DND-41 (cell line): ENCODE results near the gene PFAS.
"Not testable (repeated sequence)": the region's sequence is repeated elsewhere in the genome, so short reads cannot be mapped to it uniquely, and the experiment has no call there.

Source experiments
- ATAC-seq: fragments of 200-7000 bp; cut with Tn5 transposase; 3 replicates; pipeline ENCODE4 v1.9.1; 2021; ENCODE audit warnings: low read depth; ENCODE audit not compliant: insufficient read depth
- DNase-seq: peaks from one replicate; pipeline ENCODE4 v3.0.0-alpha.2; 2020
- H2AFZ ChIP-seq: 2 replicates; pipeline ENCODE4 v1.6.0; 2012; ENCODE audit warnings: low read depth, low read length
- H3K27ac ChIP-seq: 2 replicates; pipeline ENCODE4 v1.5.1; 2012; ENCODE audit warnings: low read length, inconsistent platforms
- H3K27me3 ChIP-seq: fragments of 200-600 bp; sonication (generic); 2 replicates; pipeline ENCODE4 v1.6.0; 2012; ENCODE audit warnings: low read length, mild to moderate bottlenecking, inconsistent platforms; ENCODE audit not compliant: insufficient read depth, poor library complexity
- H3K36me3 ChIP-seq: 2 replicates; pipeline ENCODE4 v1.5.1; 2012; ENCODE audit warnings: low read length, inconsistent platforms; ENCODE audit not compliant: insufficient read depth
- H3K4me1 ChIP-seq: 2 replicates; pipeline ENCODE4 v1.5.1; 2012; ENCODE audit warnings: mild to moderate bottlenecking, low read length; ENCODE audit not compliant: insufficient read depth
- H3K4me2 ChIP-seq: 2 replicates; pipeline ENCODE4 v1.6.0; 2012; ENCODE audit warnings: mild to moderate bottlenecking, moderate library complexity, low read length, inconsistent platforms; ENCODE audit not compliant: insufficient read depth
- H3K4me3 ChIP-seq, 2 experiments: fragments of 200-600 bp in 1 of 2; shearing (Covaris generic) in 1 of 2; 2 replicates each; pipeline ENCODE4 v1.5.1; 2012 to 2016; ENCODE audit warnings: inconsistent platforms in 2 of 2, low read length in 2 of 2, mild to moderate bottlenecking in 2 of 2, low read depth in 1 of 2, moderate library complexity in 1 of 2
- H3K79me2 ChIP-seq: 2 replicates; pipeline ENCODE4 v1.6.0; 2012; ENCODE audit warnings: low read length, inconsistent platforms; ENCODE audit not compliant: insufficient read depth
- H3K9ac ChIP-seq: 2 replicates; pipeline ENCODE4 v1.6.0; 2012; ENCODE audit warnings: low read depth, mild to moderate bottlenecking, inconsistent platforms, low read length, moderate library complexity
- H3K9me3 ChIP-seq: 2 replicates; pipeline ENCODE4 v1.5.1; 2012; ENCODE audit warnings: low read length, moderate library complexity, mild to moderate bottlenecking, inconsistent platforms; ENCODE audit not compliant: insufficient read depth, severe bottlenecking
- H4K20me1 ChIP-seq: 2 replicates; pipeline ENCODE4 v1.6.0; 2012; ENCODE audit warnings: low read length; ENCODE audit not compliant: insufficient read depth
- EZH2 ChIP-seq: IDR thresholded peaks from 3 replicates; pipeline ENCODE4 v1.6.1; 2012; ENCODE audit warnings: borderline replicate concordance, low read depth, mild to moderate bottlenecking, moderate library complexity, low read length, inconsistent platforms; ENCODE audit not compliant: severe bottlenecking
- TF ChIP-seq, protein P1 (sequence below): IDR thresholded peaks from 2 replicates; pipeline ENCODE4 v1.5.1; 2012; ENCODE audit warnings: borderline replicate concordance, low read length, moderate library complexity, mild to moderate bottlenecking; ENCODE audit not compliant: poor library complexity, severe bottlenecking; ENCODE audit errors: extremely low read depth

Gene PFAS

DNA sequence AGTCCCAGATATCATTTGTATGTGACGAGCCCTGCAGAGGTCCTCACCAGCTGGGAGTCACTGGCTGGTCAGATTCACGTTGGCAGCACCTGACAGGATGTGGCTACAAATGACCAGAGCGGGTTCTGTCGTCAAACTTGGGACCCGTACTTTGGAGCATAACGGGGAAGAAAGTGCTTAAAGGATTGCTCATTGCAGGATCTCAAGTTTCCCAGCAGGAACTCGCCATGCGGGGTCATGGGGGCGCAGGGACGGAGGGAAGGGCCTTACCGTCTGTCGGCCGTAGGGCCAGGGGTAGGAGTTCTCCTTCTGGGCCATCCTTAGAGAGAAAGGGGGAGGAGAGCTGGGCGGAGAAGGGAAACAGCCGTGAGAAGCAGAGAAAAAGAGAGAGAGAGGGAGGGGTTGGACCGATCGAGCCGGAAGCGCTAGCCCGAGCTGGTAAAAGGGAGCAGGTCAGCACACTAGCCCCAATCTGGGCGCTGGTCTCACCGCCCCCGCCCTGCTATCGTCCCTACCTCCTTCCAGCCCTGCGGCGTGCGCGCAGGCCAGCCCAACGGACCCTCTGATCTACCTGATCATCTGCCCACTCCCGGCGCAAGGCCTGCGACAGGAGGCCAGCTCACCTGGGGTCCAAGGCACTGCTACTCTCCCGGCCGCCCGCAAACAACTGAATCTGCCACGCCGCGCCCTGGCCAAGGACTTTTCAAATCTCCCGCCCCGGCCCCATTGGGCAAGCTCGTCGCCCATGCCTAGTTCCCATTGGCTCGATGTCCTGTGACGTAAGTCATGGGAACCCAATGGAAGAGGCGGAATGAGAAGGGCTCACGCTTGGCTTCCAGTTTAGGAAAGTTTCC, 39.0 kb upstream of the PFAS start, which contains the start of gene AURKB:
Gene AURKB, minus strand, starts transcription at position 669 of the 854 bp plus-strand sequence. Its CDS starts 351 bp downstream, at position 318.
- TF ChIP-seq EZH2: no peak
- TF ChIP-seq, protein P1, sequence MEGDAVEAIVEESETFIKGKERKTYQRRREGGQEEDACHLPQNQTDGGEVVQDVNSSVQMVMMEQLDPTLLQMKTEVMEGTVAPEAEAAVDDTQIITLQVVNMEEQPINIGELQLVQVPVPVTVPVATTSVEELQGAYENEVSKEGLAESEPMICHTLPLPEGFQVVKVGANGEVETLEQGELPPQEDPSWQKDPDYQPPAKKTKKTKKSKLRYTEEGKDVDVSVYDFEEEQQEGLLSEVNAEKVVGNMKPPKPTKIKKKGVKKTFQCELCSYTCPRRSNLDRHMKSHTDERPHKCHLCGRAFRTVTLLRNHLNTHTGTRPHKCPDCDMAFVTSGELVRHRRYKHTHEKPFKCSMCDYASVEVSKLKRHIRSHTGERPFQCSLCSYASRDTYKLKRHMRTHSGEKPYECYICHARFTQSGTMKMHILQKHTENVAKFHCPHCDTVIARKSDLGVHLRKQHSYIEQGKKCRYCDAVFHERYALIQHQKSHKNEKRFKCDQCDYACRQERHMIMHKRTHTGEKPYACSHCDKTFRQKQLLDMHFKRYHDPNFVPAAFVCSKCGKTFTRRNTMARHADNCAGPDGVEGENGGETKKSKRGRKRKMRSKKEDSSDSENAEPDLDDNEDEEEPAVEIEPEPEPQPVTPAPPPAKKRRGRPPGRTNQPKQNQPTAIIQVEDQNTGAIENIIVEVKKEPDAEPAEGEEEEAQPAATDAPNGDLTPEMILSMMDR: no peak
- peak; percentile 93 for DNase-seq
- peak within 1 kb of the TSS; percentile 99 for H3K9ac ChIP-seq
- peak; percentile 96 for ATAC-seq
- H3K27me3 ChIP-seq: no peaks in the 10 kb centered on the region
- H2AFZ ChIP-seq: peak within 1 kb of the TSS; percentile 55
- H3K9me3 ChIP-seq: no peaks in the 10 kb centered on the region
- H3K79me2 ChIP-seq: peaks cover 46% of the 10 kb centered on the region
- peaks cover 37% of the 10 kb centered on the region for H3K4me1 ChIP-seq
- peak within 1 kb of the TSS; percentile 84 for H3K4me2 ChIP-seq
- H3K27ac ChIP-seq: peak within 1 kb of the TSS; percentile 98
- H4K20me1 ChIP-seq: peaks cover 26% of the 10 kb centered on the region
- H3K36me3 ChIP-seq: peaks cover 46% of the 10 kb centered on the region
- H3K4me3 ChIP-seq: peak within 1 kb of the TSS; percentile 87 to 94

DNA sequence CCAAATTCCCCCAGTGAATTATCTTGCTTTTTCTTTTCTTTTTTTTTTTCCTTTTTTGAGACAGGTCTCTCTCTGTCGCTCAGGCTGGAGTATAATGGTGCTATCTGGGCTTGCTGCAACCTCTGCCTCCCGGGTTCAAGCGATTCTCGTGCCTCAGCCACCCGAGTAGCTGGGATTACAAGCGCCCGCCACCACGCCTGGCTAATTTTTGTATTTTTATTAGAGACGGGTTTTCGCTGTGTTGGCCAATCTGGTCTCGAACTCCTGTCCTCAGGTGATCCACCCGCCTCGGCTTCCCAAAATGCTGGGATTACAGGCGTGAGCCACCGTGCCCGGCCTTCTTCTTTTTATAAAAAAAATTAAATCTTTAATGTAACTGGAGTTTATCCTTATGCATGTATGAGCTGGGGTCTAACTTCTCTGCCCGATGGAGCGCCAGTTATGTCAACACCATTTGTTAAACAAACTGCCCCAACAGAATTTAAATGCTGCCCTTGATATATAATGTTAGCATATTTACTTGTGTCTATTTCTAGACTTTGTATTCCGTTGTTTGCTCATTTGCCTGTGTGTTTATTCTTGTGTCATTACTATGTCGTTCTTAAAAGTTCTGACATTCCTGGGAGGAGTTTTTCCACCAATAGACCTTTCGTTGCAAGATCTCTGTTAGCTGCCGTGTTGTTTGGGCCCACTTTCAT, 38.2 kb upstream of the PFAS start:
- no peaks in the 10 kb centered on the region for H3K9me3 ChIP-seq
- DNase-seq (no peak), ATAC-seq (peak; percentile 15; the same call in 1 of the 3 replicates)
- H3K4me2 ChIP-seq: peak overlapping the region; percentile 84
- TF ChIP-seq, protein P1: no peak
- TF ChIP-seq EZH2: no peak
- peak overlapping the region; percentile 55 for H2AFZ ChIP-seq
- peak overlapping the region; percentile 98 for H3K27ac ChIP-seq
- H3K9ac ChIP-seq: peak overlapping the region; percentile 99
- H3K27me3 ChIP-seq: no peaks in the 10 kb centered on the region
- H3K4me3 ChIP-seq: peak overlapping the region; percentile 87 to 94; a peak in 3 of 4 replicates
- peaks cover 46% of the 10 kb centered on the region for H3K79me2 ChIP-seq
- peaks cover 37% of the 10 kb centered on the region for H3K4me1 ChIP-seq
- peaks cover 38% of the 10 kb centered on the region for H3K36me3 ChIP-seq
- peaks cover 25% of the 10 kb centered on the region for H4K20me1 ChIP-seq

DNA sequence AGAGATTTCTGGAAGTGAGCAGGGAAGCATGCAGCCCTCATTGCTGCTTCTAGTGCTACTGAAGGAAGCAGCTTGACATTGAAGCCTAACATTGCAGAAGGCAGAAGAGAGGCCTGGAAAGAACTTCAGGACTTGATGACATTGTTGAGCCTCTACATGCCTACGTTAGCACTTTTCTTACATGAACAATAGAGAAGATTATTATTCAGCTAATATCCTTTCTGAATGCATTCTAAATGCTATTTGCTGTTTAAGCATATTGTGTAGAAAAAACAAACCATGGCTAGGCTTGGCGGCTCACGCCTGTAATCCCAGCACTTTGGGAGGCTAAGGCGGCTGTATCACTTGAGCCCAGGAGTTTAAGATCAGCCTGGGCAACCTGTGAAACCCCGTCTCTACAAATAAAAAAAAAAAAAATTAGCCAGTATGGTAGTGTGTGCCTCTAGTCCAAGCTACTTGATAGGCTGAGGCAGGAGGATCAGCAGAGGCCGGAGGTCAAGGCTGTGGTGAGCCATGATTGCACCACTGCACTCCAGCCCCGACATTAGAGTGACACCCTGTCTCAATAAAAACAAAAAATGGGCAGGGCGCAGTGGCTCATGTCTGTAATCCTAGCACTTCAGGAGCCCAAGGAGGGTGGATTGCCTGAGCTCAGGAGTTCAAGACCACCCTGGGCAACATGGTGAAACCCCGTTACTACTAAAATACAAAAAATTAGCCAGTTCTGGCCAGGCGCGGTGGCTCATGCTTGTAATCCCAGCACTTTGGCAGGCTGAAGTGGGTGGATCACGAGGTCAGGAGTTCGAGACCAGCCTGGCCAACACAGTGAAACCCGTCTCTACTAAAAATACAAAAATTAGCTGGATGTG, 36.5 kb upstream of the PFAS start:
- Histone ChIP-seq H2AFZ (0 out of 2 replicates have a peak overlapping the region, but pooled peaks have one; percentile 43), H3K4me1 (peaks cover 28% of the 10 kb centered on the region), H3K79me2 (peaks cover 32% of the 10 kb centered on the region), H4K20me1 (peaks cover 12% of the 10 kb centered on the region), H3K9me3 (no peaks in the 10 kb centered on the region), H3K9ac (no peak overlapping the region), H3K4me3 (no peak overlapping the region), H3K36me3 (peaks cover 22% of the 10 kb centered on the region), H3K27ac (no peak overlapping the region), H3K4me2 (no peak overlapping the region), H3K27me3 (no peaks in the 10 kb centered on the region)
- DNase-seq (no peak), ATAC-seq (no peak)
- no peak for TF ChIP-seq EZH2
- TF ChIP-seq, protein P1: no peak

- not testable (repeated sequence) for H3K9ac ChIP-seq, DNase-seq, H3K27ac ChIP-seq, H4K20me1 ChIP-seq, ATAC-seq, H3K27me3 ChIP-seq, H2AFZ ChIP-seq, H3K4me3 ChIP-seq, H3K4me2 ChIP-seq, H3K9me3 ChIP-seq
- peaks cover 12% of the 10 kb centered on the region for H3K36me3 ChIP-seq
- peaks cover 20% of the 10 kb centered on the region for H3K79me2 ChIP-seq
- H3K4me1 ChIP-seq: peaks cover 16% of the 10 kb centered on the region
These were observed 35.1 kb upstream of the PFAS start for GRCh38 chr17:8214000-8214399.
